Measurements from ENCODE around the gene TFAP2A.

- TF ChIP-seq FOXM1 (IDR thresholded peaks at IDR 0.05; ENCODE audit: borderline replicate concordance) (no peak), FOXA1 (IDR thresholded peaks at IDR 0.05) (no peak), LEF1 (IDR thresholded peaks at IDR 0.05; ENCODE audit: borderline replicate concordance) (no peak), ZNF384 (IDR thresholded peaks at IDR 0.05) (no peak), L3MBTL2 (conservative IDR thresholded peaks at IDR 0.05) (no peak), HDGF (IDR thresholded peaks at IDR 0.05; ENCODE audit: borderline replicate concordance) (no peak), PKNOX1 (IDR thresholded peaks at IDR 0.05) (peak; percentile 87), FOXK2 (IDR thresholded peaks at IDR 0.05) (no peak), ARNT (IDR thresholded peaks at IDR 0.05) (no peak), BHLHE40 (IDR thresholded peaks at IDR 0.05; ENCODE audit: borderline replicate concordance) (no peak), ELF4 (IDR thresholded peaks at IDR 0.05) (no peak), NFRKB (IDR thresholded peaks at IDR 0.05) (no peak)
Observed at GRCh38 chr6:10409233-10409721, 5.6 kb downstream of the TFAP2A start.
